ENCODE results near the gene ANKMY1.

DNA sequence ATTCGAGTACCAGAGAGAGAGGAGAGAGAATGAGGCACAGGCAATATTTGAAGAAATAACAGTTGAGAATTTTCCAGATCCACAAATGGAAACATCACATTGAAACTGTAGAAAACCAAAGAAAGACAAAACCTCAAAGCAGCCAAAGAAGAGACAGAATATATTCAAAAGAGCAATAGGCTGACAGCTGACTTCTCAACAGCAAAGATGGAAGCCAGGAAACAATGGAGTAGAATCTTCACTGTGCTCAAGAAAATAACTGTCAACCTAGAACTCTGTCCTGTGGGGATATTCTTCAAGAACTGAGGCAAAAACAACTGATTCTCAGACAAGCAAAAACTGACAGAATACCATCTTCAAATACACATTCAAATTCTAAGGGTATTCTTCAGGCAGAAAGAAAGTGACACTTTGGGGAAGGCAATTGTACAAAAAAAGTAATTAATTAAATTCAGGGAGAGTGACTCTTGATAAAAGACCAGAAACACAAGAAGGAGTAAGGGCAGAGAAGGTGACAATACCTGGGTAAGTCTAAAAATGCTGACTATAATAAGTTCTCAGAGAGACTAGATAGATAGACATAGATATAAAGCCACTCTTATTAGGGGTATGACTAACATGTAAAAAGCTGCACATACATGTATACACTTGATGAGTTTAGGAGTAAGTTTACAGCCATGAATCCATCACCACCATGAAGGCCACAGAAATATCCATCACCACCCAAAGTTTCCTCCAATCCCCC, 25.6 kb downstream of the ANKMY1 start:
- no peak for TF ChIP-seq SIX1 (CRISPR knock-in tag; IDR thresholded peaks at IDR 0.05; ENCODE audit: borderline replicate concordance)
- TF ChIP-seq KMT2B (CRISPR knock-in tag; IDR thresholded peaks at IDR 0.05): no peak
- no peak for TF ChIP-seq ZNF7 (CRISPR knock-in tag; IDR thresholded peaks at IDR 0.05)
- TF ChIP-seq TBP (CRISPR knock-in tag; IDR thresholded peaks at IDR 0.05): no peak
- TF ChIP-seq KDM2A (CRISPR knock-in tag; IDR thresholded peaks at IDR 0.05; ENCODE audit: borderline replicate concordance, low read depth): no peak
- TF ChIP-seq KLF15 (CRISPR knock-in tag; IDR thresholded peaks at IDR 0.05; ENCODE audit: borderline replicate concordance): no peak
- TF ChIP-seq NCOR1 (IDR thresholded peaks at IDR 0.05; ENCODE audit: borderline replicate concordance, low read length): no peak
- no peak for TF ChIP-seq FOXM1 (CRISPR knock-in tag; IDR thresholded peaks at IDR 0.05)
- no peak for TF ChIP-seq KAT7 (CRISPR knock-in tag; IDR thresholded peaks at IDR 0.05; ENCODE audit: borderline replicate concordance)
- no peak for TF ChIP-seq ZKSCAN1 (IDR thresholded peaks at IDR 0.05; ENCODE audit: low read length)

All from HepG2 (cell line).